GDM1 (cell line): ENCODE data around the gene LDLRAD3.
"Not testable (repeated sequence)": the region's sequence is repeated elsewhere in the genome, so short reads cannot be mapped to it uniquely, and the experiment has no call there.

Source experiments
- DNase-seq: peaks from one replicate; lab custom pipeline; 2025; lab: John Stamatoyannopoulos, UW

Gene LDLRAD3

GRCh38 chr11:35943713-35944502 is at the start of gene LDLRAD3:
Gene LDLRAD3 (plus strand): TSS chr11:35944062. CDS start chr11:35944099, 37 bp downstream.
- no peak for DNase-seq

- DNase-seq = no peak
Measured at GRCh38 chr11:35897019-35897418, 46.8 kb upstream of the LDLRAD3 start.

- no peak for DNase-seq
Measured at GRCh38 chr11:35902961-35903360, 40.9 kb upstream of the LDLRAD3 start.

GRCh38 chr11:35905646-35906276 is 38.1 kb upstream of the LDLRAD3 start:
- no peak for DNase-seq

DNA sequence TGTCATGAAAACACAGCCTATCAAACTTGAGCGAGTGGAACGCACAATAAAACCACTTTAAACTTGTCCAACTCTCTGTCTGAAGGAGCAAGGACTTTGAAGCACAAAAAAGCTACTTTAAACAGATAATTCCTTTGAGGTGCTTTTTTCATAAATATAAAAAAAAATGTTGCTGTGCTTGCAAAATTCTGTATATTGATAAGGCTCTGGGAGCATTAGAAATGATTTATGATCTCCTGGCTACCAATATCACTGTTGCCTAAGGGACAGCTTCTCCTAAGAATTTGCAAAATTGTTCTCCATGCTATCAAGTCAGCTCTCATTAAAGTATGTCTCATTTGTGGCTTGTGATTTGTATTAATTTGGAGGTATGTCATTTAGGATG is 37.6 kb upstream of the LDLRAD3 start:
- DNase-seq = no peak

DNA sequence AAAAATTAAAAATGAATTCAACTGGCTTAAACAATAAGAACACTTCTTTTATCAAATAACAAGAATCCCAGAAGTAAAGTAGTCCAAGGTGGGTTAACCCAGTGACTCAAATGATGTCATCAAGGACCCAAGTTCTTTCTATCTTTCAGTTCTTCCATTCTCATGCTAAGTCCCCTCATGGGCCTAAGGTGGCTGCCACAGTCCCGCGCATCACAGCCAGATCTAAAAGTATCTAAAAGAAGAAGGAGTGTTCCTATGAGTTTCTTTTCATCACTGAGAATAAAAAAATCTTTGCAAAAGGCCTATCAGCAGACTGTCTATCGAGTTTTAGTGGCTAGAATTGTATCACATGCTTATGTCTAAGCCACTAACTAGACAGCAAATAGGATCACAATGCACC is 37.2 kb upstream of the LDLRAD3 start:
- DNase-seq = no peak

DNA sequence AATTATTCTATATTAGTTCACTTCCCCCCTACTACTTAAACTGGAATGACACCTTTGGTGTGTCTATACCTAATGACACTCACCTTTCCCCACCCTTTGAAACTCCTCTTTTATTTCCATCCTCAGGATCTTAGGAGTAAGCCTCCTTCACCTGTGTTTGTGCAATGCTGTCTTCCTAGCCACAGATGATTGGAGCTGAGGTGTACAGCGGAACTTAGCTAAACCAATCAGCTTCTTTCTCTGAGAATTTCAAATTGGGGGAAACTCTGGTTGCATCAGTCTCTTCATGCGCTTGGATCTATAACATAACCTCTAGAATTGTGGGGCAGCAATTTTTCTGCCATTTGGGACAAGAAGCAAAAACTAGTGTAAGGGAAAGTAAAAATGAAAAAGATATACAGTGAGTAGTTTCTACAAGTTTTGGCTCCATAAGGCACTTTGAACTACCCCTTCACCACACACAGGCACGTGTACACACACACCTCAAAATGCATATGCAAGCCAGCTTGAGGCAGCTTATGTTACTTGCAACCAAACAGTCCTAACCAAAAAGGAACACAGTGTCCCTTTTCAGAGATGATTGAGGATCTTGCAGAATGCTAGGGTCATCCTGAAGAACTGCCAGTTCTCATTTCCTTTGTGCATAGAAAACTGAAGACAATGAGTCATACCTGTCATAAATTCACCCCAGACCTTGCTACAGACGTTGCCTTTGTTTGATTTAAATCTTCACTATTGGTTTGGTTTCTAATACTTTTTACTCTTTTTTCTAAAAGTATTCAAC is 36.0 kb upstream of the LDLRAD3 start:
- no peak for DNase-seq

- DNase-seq = not testable (repeated sequence)
Measured at GRCh38 chr11:35908432-35908771, 35.5 kb upstream of the LDLRAD3 start.

DNA sequence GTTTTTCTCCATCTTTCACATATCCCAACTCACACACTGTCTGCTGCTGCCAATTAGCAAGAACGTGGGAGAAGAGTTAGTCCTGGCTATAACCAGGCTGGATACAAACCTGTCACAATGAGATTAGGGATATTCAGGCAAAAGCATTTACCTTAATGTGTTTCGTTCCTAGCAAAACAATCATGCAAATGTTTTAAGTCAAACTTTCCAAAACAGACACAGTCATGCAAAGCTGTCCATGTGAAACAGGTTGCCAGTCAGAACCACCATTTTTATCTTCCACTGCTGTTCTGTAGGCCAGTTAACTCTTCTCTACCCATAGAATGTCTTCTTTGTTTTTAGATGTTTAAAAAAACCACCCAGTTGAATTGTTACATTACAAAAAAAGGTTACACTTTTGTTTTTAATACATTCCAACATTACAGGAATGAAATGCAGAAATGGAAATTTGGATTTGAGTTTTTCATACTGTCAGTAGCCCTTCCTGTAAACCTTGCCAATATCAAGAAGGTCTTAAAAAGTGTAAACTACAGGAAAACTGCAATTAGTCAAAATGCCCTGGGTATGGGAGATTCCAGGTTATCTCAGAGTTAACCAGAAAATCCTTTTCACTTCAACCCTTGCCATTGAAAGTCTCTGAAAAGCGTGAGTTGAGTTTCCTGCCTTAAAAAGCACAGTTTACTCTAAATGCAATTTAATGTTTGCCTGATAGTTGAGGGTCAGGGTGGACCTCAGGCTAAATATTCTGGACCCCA is 34.2 kb upstream of the LDLRAD3 start:
- DNase-seq = no peak

GRCh38 chr11:35911013-35911412 is 32.8 kb upstream of the LDLRAD3 start:
- no peak for DNase-seq

GRCh38 chr11:35911616-35912165 is 32.2 kb upstream of the LDLRAD3 start:
- DNase-seq = no peak

DNA sequence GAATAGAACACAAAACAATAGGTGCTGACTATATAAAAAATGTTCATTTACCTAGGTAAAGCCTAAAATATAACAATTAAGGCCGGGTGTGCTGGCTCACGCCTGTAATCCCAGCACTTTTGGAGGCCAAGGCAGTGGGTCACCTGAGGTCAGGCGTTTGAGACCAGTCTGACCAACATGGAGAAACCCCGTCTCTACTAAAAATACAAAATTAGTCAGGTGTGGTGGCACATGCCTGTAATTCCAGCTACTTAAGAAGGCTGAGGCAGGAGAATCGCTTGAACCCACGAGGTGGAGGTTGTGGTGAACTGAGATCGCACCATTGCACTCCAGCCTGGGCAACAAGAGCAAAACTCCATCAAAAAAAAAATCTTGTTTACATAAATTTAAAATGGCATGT is 31.4 kb upstream of the LDLRAD3 start:
- not testable (repeated sequence) for DNase-seq

- no peak for DNase-seq
Measured at GRCh38 chr11:35912883-35913624, 30.8 kb upstream of the LDLRAD3 start.

DNA sequence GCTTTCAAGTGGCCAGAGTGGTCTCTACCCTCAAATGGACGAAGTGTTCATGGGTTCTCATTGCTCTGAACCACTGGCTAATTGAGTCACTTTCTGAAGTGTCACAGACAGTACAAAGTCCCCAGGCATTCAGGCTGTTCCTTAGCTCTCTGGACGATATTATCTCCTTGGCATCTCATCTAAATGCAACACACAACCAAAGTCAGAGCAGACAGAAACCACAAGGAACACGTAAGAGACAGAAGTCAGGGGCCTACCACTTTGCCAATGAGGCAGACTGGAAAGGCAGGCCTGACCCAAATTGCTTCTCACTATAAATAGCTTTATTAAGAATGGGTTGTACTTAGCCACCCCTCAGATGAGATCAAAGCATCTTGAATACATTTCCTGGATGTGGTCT is 29.0 kb upstream of the LDLRAD3 start:
- no peak for DNase-seq

GRCh38 chr11:35916270-35916669 is 27.6 kb upstream of the LDLRAD3 start:
- DNase-seq = no peak

DNA sequence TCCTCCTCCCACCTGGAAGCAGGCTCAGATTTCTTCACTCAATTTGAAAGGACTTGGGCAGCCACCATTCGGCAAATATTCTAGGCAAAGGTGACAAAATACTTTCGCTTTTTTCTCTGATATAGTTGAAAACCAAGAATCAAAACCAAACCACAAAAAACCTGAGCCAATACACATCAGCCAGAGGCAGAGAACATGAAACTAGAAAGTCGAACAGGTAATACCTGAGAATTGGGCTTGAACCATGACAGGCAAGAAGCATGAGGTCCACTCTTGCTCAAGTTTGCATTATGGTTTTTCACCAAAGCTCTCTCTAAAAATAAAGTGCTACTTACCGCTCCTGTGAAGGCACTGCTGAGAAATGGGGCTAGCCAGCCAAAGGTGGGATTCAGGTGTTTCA is 26.2 kb upstream of the LDLRAD3 start:
- no peak for DNase-seq

DNA sequence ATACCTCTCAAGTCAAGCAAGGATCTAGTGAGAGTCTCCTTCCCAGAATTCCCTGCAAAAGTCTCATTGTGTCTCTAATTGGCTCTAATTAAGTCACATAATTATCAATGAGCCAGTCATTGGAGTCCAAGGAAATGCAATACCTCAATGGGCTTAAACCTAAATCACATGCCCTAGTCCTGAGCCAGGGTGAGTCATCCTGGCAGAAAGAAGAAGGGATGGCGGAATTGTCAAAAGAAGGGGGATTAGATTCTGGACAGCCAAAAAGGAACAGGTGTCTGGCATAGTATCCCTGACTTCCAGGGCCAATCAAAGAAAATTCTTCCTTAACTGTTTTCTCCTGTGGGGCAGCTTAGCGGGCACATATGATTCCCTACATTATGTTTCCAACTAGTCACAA is 25.1 kb upstream of the LDLRAD3 start:
- no peak for DNase-seq

- DNase-seq = no peak
Measured at GRCh38 chr11:35919244-35919643, 24.6 kb upstream of the LDLRAD3 start.

GRCh38 chr11:35923452-35923851 is 20.4 kb upstream of the LDLRAD3 start:
- no peak for DNase-seq

DNA sequence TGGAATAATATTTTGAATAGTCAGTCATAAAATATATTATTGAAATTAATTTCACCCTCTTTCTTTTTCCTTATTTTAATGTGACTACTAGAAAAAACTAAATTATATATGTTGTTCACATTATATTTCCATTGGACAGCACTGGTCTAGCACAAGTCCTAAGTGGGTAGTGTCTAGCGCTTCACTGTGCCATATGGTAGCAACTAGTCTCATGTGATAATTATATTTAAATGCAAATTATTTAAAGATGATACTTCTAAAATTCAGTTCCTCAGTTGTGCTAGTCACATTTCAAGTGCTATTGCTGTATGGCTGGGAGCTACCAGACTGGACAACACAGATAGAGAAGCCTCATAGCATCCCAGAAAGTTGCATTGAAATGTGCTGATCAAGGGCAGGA is 19.1 kb upstream of the LDLRAD3 start:
- no peak for DNase-seq

- no peak for DNase-seq
Measured at GRCh38 chr11:35927104-35927503, 16.8 kb upstream of the LDLRAD3 start.
